SK-N-SH (cell line): ENCODE results near the gene CENPF.

Experiments
- CTCF ChIP-seq: fragments of 200-600 bp; sonication (generic); IDR thresholded peaks from 2 replicates; pipeline ENCODE4 v1.6.1; 2017; ENCODE audit warnings: antibody characterized with exemption, mild to moderate bottlenecking, moderate library complexity
- FOXM1 ChIP-seq: IDR thresholded peaks from 2 replicates; pipeline ENCODE4 v1.4.0; 2012; ENCODE audit warnings: low read depth, mild to moderate bottlenecking
- MAX ChIP-seq: IDR thresholded peaks from 2 replicates; pipeline ENCODE4 v1.4.0; 2012; ENCODE audit warnings: low read depth
- NRF1 ChIP-seq: IDR thresholded peaks from 2 replicates; pipeline ENCODE4 v1.6.1; 2012; ENCODE audit warnings: low read depth, mild to moderate bottlenecking, low read length
- RFX5 ChIP-seq: IDR thresholded peaks from 2 replicates; pipeline ENCODE4 v1.6.1; 2012; ENCODE audit warnings: mild to moderate bottlenecking, improper control_type of control experiment, low read length
- RXRA ChIP-seq: IDR thresholded peaks from 2 replicates; pipeline ENCODE4 v1.4.0; 2012; ENCODE audit warnings: low read depth, mild to moderate bottlenecking, borderline replicate concordance
- TAF1 ChIP-seq: IDR thresholded peaks from 2 replicates; pipeline ENCODE4 v1.6.1; 2012; ENCODE audit warnings: low read depth, mild to moderate bottlenecking, low read length, moderate library complexity, borderline replicate concordance
- TEAD4 ChIP-seq: IDR thresholded peaks from 2 replicates; pipeline ENCODE4 v1.4.0; 2012; ENCODE audit warnings: mild to moderate bottlenecking, borderline replicate concordance; ENCODE audit not compliant: insufficient read depth

- TF ChIP-seq MAX: no peak
- TF ChIP-seq FOXM1: no peak
- TF ChIP-seq TAF1: no peak
- no peak for TF ChIP-seq CTCF
- no peak for TF ChIP-seq RFX5
- no peak for TF ChIP-seq RXRA
- TF ChIP-seq TEAD4: peak; percentile 30; the same call in 1 of the 2 replicates
- TF ChIP-seq NRF1: no peak
These were observed 12.1 kb downstream of the CENPF start for GRCh38 chr1:214615109-214615508.
